T-helper 17 cell (primary cell): Measurements from ENCODE around the gene MRLN. TPM values are rescaled to one million over a fixed set of nuclear protein-coding genes. Genes with fewer than 3 reads are reported as not detected.
"Not testable (repeated sequence)": the region's sequence is repeated elsewhere in the genome, so short reads cannot be mapped to it uniquely, and the experiment has no call there.

Experiments used
- ATAC-seq: fragments of 150-1000 bp; cut with Tn5 transposase; 2 replicates; pipeline ENCODE4 v1.10.0; 2021; ENCODE audit warnings: mild to moderate bottlenecking, moderate library complexity
- DNase-seq, 3 donors: peaks; one replicate each; pipeline versions ENCODE4 v3.0.0 to v3.0.0-alpha.2; 2020 to 2021
- H3K9me3 ChIP-seq: one replicate; pipeline ENCODE4 v1.7.0; 2013; ENCODE audit warnings: low read length, mild to moderate bottlenecking; ENCODE audit not compliant: control insufficient read depth, poor library complexity, severe bottlenecking
- H3K27ac Mint-ChIP-seq: one replicate; pipeline ENCODE4 v1.8.0; 2022; ENCODE audit warnings: mild to moderate bottlenecking, moderate library complexity, mixed read lengths
- H3K27me3 Mint-ChIP-seq: one replicate; pipeline ENCODE4 v1.8.0; 2022; ENCODE audit warnings: mixed read lengths
- H3K36me3 Mint-ChIP-seq: one replicate; pipeline ENCODE4 v1.8.0; 2022; ENCODE audit warnings: low read depth, mixed read lengths
- H3K4me1 Mint-ChIP-seq: one replicate; pipeline ENCODE4 v1.8.0; 2022; ENCODE audit warnings: mild to moderate bottlenecking, mixed read lengths
- H3K4me3 Mint-ChIP-seq: one replicate; pipeline ENCODE4 v1.8.0; 2022; ENCODE audit warnings: mild to moderate bottlenecking, moderate library complexity, mixed read lengths
- total RNA-seq, 4 donors: library from RNA in 2 of 4; stranded (reverse) in 2 of 4; gene quantifications; one replicate each; pipeline ENCODE4 v1.2.3 and lab custom pipeline; 2022 to 2026

Gene MRLN
- total RNA-seq (under 1 TPM in 1 of 2 donors, not detected in 1; 0.35 TPM), total RNA-seq (lab: John Stamatoyannopoulos, UW) (0.08 to 0.35 reads per million in 2 donors)

- H3K4me3 Mint-ChIP-seq, result no peak within 1 kb of the TSS
- H3K36me3 Mint-ChIP-seq, result no peaks in the 10 kb centered on the region
- peaks cover 2% of the 10 kb centered on the region for H3K4me1 Mint-ChIP-seq
- ATAC-seq, result no peak
- H3K27ac Mint-ChIP-seq, result no peak within 1 kb of the TSS
- H3K27me3 Mint-ChIP-seq, result peaks cover 31% of the 10 kb centered on the region
- DNase-seq, result no peak
- H3K9me3 ChIP-seq, result no peaks in the 10 kb centered on the region
Observed at GRCh38 chr10:59753267-59753666, at the start of gene MRLN. MRLN (minus strand) TSS chr10:59753455.

GRCh38 chr10:59801171-59801570, 47.9 kb upstream of the MRLN start:
- no peak overlapping the region for H3K4me3 Mint-ChIP-seq
- peaks cover 9% of the 10 kb centered on the region for H3K4me1 Mint-ChIP-seq
- peak overlapping the region; percentile 3 for H3K27ac Mint-ChIP-seq
- H3K27me3 Mint-ChIP-seq, result no peaks in the 10 kb centered on the region
- ATAC-seq (no peak), DNase-seq (no peak)
- H3K36me3 Mint-ChIP-seq, result peaks cover 16% of the 10 kb centered on the region
- H3K9me3 ChIP-seq, result no peaks in the 10 kb centered on the region

- Mint-ChIP-seq H3K27ac (peak overlapping the region; percentile 19), H3K27me3 (no peaks in the 10 kb centered on the region), H3K36me3 (peaks cover 20% of the 10 kb centered on the region), H3K4me1 (peaks cover 9% of the 10 kb centered on the region), H3K4me3 (no peak overlapping the region)
- H3K9me3 ChIP-seq, result no peaks in the 10 kb centered on the region
- ATAC-seq (no peak), DNase-seq (no peak)
Observed at GRCh38 chr10:59799421-59799820, 46.2 kb upstream of the MRLN start.

DNA sequence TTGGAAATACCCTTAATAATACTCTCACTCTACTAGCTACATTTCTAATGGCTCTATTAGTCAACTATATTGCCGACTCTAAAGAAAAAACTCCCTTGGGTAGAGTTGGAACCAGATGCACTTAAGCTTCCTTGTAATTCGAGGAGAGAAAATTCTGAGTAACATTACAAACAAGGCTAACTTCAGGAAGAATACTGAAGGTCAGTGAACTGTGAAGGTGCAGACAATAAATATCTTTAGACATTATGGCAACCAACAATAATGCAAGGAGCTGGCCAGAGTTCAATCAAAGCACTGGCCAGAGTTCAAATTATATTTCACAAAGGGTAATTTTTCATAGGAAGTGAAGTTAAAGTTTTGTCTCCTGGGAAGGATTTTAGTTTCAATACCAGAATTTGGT, 40.7 kb upstream of the MRLN start:
- H3K9me3 ChIP-seq, result no peaks in the 10 kb centered on the region
- Mint-ChIP-seq H3K27ac (no peak overlapping the region), H3K36me3 (peaks cover 11% of the 10 kb centered on the region), H3K27me3 (no peaks in the 10 kb centered on the region), H3K4me3 (no peak overlapping the region), H3K4me1 (no peaks in the 10 kb centered on the region)
- ATAC-seq (no peak), DNase-seq (no peak)

DNA sequence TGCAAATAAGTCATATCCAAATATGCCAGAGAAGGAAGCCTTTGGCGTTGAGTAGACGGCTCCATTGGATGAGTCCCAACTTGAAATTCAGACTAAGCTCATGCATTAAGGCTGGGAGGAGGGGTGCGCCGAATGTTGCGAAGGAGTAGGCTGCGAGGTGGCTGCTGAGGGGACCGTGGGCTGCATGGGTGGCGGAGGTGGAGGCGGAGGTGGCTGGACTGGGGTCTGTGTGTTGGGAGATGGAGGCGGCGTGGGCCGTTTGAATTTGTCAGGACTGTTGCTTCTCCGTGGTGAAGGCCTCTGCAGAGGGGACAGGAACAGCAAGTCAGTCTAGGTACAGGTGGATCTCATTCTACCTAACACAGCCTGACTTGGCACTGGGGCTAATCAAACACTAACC, 39.6 kb upstream of the MRLN start:
- Mint-ChIP-seq H3K36me3 (peaks cover 10% of the 10 kb centered on the region), H3K27ac (no peak overlapping the region), H3K4me1 (no peaks in the 10 kb centered on the region), H3K27me3 (no peaks in the 10 kb centered on the region), H3K4me3 (no peak overlapping the region)
- H3K9me3 ChIP-seq, result no peaks in the 10 kb centered on the region
- no peak for DNase-seq
- ATAC-seq, result no peak

DNA sequence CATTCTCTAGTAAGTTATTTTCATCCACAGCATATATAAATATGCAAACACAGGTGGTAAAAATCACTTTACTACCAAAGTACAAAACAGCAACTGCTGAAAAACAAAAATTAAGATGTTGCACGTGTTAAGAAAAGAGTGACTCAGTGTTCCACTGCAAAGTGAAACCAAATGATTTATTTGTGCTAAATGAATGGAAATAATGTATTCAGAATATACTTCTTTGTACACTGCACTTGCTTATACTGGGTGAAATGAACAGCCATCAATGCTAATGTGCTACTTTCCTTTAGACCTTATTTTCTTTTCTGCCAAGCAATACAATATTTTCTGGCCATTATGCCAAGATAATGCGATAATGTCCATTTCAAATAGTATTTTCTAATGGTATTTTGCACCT, 38.3 kb upstream of the MRLN start:
- ATAC-seq, result no peak
- no peaks in the 10 kb centered on the region for H3K9me3 ChIP-seq
- no peak overlapping the region for H3K27ac Mint-ChIP-seq
- peaks cover 10% of the 10 kb centered on the region for H3K36me3 Mint-ChIP-seq
- no peak overlapping the region for H3K4me3 Mint-ChIP-seq
- no peaks in the 10 kb centered on the region for H3K4me1 Mint-ChIP-seq
- DNase-seq, result no peak
- H3K27me3 Mint-ChIP-seq, result no peaks in the 10 kb centered on the region

- not testable (repeated sequence) for H3K9me3 ChIP-seq, H3K4me3 Mint-ChIP-seq, H3K27ac Mint-ChIP-seq, H3K27me3 Mint-ChIP-seq, DNase-seq, H3K4me1 Mint-ChIP-seq, ATAC-seq, H3K36me3 Mint-ChIP-seq
Observed at GRCh38 chr10:59790080-59790479, 36.8 kb upstream of the MRLN start.

DNA sequence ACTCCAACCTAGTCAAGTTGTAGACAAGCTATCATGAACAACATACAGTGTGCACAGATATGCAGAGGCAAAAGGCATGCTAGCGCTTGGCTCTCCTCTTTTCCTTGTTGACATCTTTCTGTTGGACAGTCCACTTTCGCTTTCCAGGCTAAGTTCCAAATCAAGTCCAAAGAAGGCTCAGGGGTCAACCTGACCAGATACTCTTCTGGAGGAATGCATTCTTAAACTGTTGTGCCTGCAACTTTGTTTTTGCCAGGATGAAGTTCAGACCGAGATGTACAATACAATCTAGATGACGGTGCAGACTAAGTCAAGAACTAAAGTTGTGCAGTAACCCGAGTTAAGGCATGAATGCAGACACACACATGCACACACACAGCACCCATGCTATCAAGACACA, 35.7 kb upstream of the MRLN start:
- not testable (repeated sequence) for H3K9me3 ChIP-seq, ATAC-seq, H3K36me3 Mint-ChIP-seq, H3K4me3 Mint-ChIP-seq, H3K4me1 Mint-ChIP-seq, DNase-seq, H3K27ac Mint-ChIP-seq, H3K27me3 Mint-ChIP-seq

- H3K9me3 ChIP-seq, H3K4me3 Mint-ChIP-seq, H3K36me3 Mint-ChIP-seq, H3K4me1 Mint-ChIP-seq, ATAC-seq, DNase-seq, H3K27me3 Mint-ChIP-seq, H3K27ac Mint-ChIP-seq: not testable (repeated sequence)
Observed at GRCh38 chr10:59787032-59787431, 33.8 kb upstream of the MRLN start.

DNA sequence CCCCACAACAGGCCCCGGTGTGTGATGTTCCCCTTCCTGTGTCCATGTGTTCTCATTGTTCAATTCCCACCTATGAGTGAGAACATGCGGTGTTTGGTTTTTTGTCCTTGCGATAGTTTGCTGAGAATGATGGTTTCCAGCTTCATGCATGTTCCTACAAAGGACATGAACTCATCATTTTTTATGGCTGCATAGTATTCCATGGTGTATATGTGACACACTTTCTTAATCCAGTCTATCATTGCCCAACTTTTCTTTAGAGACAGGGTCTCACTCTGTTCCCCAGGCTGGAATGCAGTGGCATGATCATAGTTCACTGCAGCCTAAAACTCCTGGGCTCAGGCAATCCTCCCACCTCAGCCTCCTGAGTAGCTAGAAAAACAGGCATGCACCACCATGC, 32.2 kb upstream of the MRLN start:
- H3K4me3 Mint-ChIP-seq, H3K36me3 Mint-ChIP-seq: not testable (repeated sequence)

GRCh38 chr10:59781511-59781910, 28.3 kb upstream of the MRLN start:
- DNase-seq (no peak), ATAC-seq (no peak)
- Mint-ChIP-seq H3K27me3 (no peaks in the 10 kb centered on the region), H3K36me3 (no peaks in the 10 kb centered on the region), H3K4me1 (no peaks in the 10 kb centered on the region), H3K4me3 (no peak overlapping the region), H3K27ac (no peak overlapping the region)
- H3K9me3 ChIP-seq, result no peaks in the 10 kb centered on the region

More for the DNA sequence above, 32.2 kb upstream of the MRLN start:
- H3K27ac Mint-ChIP-seq, H3K27me3 Mint-ChIP-seq, H3K9me3 ChIP-seq, ATAC-seq, DNase-seq, H3K4me1 Mint-ChIP-seq: not testable (repeated sequence)

- no peaks in the 10 kb centered on the region for H3K4me1 Mint-ChIP-seq
- H3K4me3 Mint-ChIP-seq, result no peak overlapping the region
- H3K36me3 Mint-ChIP-seq, result no peaks in the 10 kb centered on the region
- peak overlapping the region; percentile 24 for H3K27ac Mint-ChIP-seq
- H3K27me3 Mint-ChIP-seq, result no peaks in the 10 kb centered on the region
- DNase-seq (no peak), ATAC-seq (no peak)
- H3K9me3 ChIP-seq, result no peaks in the 10 kb centered on the region
Observed at GRCh38 chr10:59779756-59780533, 26.7 kb upstream of the MRLN start.

DNA sequence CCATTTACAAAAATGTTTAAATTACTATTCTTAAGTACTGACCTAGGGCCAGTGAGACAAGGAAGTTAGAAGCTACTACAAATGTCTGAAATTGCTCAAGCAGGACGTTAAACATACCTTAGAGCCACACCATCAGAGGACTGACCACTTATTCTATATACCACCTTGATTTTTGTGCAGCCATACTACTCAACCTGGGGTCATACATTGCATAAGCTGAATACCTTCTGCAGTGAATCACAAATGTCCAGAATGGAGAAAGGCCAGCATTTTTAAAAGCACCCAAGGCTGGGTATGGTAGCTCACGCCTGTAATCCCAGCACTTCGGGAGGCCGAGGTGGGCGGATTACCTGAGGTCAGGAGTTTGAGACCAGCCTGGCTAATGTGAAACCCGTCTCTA, 21.2 kb upstream of the MRLN start:
- DNase-seq (no peak), ATAC-seq (no peak)
- Mint-ChIP-seq H3K36me3 (no peaks in the 10 kb centered on the region), H3K27ac (no peak overlapping the region), H3K4me1 (no peaks in the 10 kb centered on the region), H3K4me3 (no peak overlapping the region), H3K27me3 (no peaks in the 10 kb centered on the region)
- H3K9me3 ChIP-seq, result no peaks in the 10 kb centered on the region

DNA sequence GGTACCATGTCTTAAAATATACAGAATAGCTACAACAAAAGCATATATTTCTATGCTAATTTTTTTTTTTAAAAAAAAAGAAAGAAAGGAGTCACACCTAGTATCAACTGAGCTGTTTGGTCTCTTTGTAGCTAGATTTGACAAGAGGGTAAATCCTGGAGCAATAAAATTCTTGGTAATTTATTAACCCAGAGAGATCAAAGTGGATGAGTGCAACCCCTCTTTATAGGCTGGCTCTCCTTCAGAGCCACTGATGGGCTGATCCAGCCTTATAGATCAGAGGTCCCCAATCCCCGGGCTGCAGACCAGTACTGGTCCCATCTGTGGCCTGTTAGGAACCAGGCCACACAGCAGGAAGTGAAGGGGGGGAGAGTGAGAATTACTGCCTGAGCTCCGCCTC, 19.8 kb upstream of the MRLN start:
- no peak overlapping the region for H3K27ac Mint-ChIP-seq
- H3K9me3 ChIP-seq, result no peaks in the 10 kb centered on the region
- DNase-seq (no peak), ATAC-seq (no peak)
- H3K4me1 Mint-ChIP-seq, result no peaks in the 10 kb centered on the region
- H3K36me3 Mint-ChIP-seq, result no peaks in the 10 kb centered on the region
- H3K4me3 Mint-ChIP-seq, result no peak overlapping the region
- no peaks in the 10 kb centered on the region for H3K27me3 Mint-ChIP-seq
